HG02884 (cell line): ENCODE measurements around the gene DBX1.
"Not testable (repeated sequence)": the region's sequence is repeated elsewhere in the genome, so short reads cannot be mapped to it uniquely, and the experiment has no call there.

Experiments
- ATAC-seq: cut with Tn5 transposase; IDR thresholded peaks from one replicate; pipeline ENCODE4 v1.9.1; 2021; ENCODE audit warnings: mild to moderate bottlenecking, moderate library complexity; ENCODE audit not compliant: unreplicated experiment

Gene DBX1

GRCh38 chr11:20161923-20162744, 1.9 kb upstream of the DBX1 start:
- ATAC-seq = no peak

- ATAC-seq = no peak
These were observed 1.1 kb upstream of the DBX1 start for GRCh38 chr11:20161230-20161918.

- no peak for ATAC-seq
These were observed 551 bp downstream of the DBX1 start for GRCh38 chr11:20159466-20160381.

- ATAC-seq = no peak
These were observed 1.5 kb downstream of the DBX1 start for GRCh38 chr11:20158597-20159257.

GRCh38 chr11:20157728-20158127, 2.5 kb downstream of the DBX1 start:
- ATAC-seq = no peak

- no peak for ATAC-seq
These were observed 3.2 kb downstream of the DBX1 start for GRCh38 chr11:20156876-20157613.

- ATAC-seq = no peak
These were observed 3.9 kb downstream of the DBX1 start for GRCh38 chr11:20156280-20156875.

- ATAC-seq = no peak
These were observed 4.5 kb downstream of the DBX1 start for GRCh38 chr11:20155683-20156279.

- ATAC-seq = no peak
These were observed 5.9 kb downstream of the DBX1 start for GRCh38 chr11:20154381-20154780.

GRCh38 chr11:20138707-20139106, 21.6 kb downstream of the DBX1 start:
- ATAC-seq = no peak

GRCh38 chr11:20137637-20138036, 22.6 kb downstream of the DBX1 start:
- ATAC-seq = no peak

GRCh38 chr11:20134991-20135736, 25.1 kb downstream of the DBX1 start:
- no peak for ATAC-seq

GRCh38 chr11:20132667-20133039, 27.6 kb downstream of the DBX1 start:
- ATAC-seq = no peak

- peak; percentile 51 for ATAC-seq
These were observed 28.2 kb downstream of the DBX1 start for GRCh38 chr11:20131788-20132666.

- ATAC-seq = no peak
These were observed 30.6 kb downstream of the DBX1 start for GRCh38 chr11:20129665-20130064.

GRCh38 chr11:20128528-20128825, 31.8 kb downstream of the DBX1 start:
- ATAC-seq = not testable (repeated sequence)

- ATAC-seq = peak; percentile 72
These were observed 32.4 kb downstream of the DBX1 start for GRCh38 chr11:20127671-20128527.
